Right ventricle myocardium superior (tissue), 1 donor: ENCODE results near the gene PIP5KL1. TPM values are rescaled to one million over a fixed set of nuclear protein-coding genes. Genes with fewer than 3 reads are reported as not detected.

Experiments used
- ATAC-seq: fragments of 200-7000 bp; cut with Tn5 transposase; one replicate; pipeline ENCODE4 v1.9.1; 2020; ENCODE audit warnings: mild to moderate bottlenecking; ENCODE audit not compliant: poor library complexity
- DNase-seq: peaks from one replicate; pipeline ENCODE4 v3.0.0-alpha.2; 2020
- intact Hi-C: fragments of 100-400 bp; cut with DNase I; formaldehyde crosslinking; loops from one replicate; pipeline ENCODE4 v1.11.2; 2022
- long read RNA-seq: library from polyadenylated mRNA; unstranded; transcript quantifications from one replicate; pipeline ENCODE4 v2.0.0, GENCODE V29; 2021
- total RNA-seq: library from RNA; stranded (reverse); fragmentation: NEBNext Ultra II Directional; extraction: Animal tissue kit (Norgen Biotek cat#: 25700); gene quantifications from one replicate; pipeline ENCODE4 v1.2.1, GENCODE V29; 2021
- donor health status: DM: no; HTN: yes; CAD: no; lungs with severe emphysema.

PIP5KL1 gene, protein sequence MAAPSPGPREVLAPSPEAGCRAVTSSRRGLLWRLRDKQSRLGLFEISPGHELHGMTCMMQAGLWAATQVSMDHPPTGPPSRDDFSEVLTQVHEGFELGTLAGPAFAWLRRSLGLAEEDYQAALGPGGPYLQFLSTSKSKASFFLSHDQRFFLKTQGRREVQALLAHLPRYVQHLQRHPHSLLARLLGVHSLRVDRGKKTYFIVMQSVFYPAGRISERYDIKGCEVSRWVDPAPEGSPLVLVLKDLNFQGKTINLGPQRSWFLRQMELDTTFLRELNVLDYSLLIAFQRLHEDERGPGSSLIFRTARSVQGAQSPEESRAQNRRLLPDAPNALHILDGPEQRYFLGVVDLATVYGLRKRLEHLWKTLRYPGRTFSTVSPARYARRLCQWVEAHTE
- 0.48 TPM for total RNA-seq
- long read RNA-seq: 0 reads

GRCh38 chr9:127930231-127931091 lies at the start of gene PIP5KL1:
Gene PIP5KL1 (minus strand): TSS chr9:127930777. CDS start chr9:127930752, 25 bp downstream.
- intact Hi-C loops: no loop called here
- DNase-seq: peak; percentile 91
- peak; percentile 92 for ATAC-seq

DNA sequence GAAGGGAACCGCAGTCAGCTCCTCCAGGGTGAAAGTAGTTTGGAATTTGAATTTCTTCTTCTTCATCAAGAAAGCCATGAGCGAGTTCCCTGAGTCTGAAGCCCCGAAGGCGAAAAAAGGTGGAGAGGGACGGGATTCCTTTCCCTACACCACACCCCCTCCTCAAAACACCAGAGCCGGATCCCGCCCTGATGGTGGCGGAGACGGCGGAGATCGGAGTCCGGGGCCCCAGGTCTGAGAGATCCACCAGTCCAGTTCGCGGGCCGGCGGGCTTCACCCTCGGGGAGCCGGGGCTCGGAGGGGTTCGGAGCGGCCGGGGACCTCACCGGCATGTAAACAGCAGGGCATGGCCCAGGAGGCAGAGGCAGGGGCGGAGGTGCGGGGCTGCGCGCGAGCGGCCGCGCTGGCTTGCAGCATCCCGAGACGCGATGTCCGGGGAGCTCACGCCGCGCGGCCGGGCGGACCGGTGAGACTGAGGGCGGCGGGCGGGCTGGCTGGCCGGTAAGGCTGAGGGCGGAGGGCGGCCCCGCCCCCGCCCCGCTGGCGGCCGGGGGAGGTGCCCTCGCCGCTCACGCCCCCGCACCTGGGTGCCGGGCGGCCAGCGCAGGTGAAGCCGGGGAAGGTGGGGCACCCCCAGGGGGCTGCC lies 49.6 kb upstream of the PIP5KL1 start:
- DNase-seq: peak; percentile 57
- ATAC-seq: peak; percentile 14
- intact Hi-C loops: no loop called here

DNA sequence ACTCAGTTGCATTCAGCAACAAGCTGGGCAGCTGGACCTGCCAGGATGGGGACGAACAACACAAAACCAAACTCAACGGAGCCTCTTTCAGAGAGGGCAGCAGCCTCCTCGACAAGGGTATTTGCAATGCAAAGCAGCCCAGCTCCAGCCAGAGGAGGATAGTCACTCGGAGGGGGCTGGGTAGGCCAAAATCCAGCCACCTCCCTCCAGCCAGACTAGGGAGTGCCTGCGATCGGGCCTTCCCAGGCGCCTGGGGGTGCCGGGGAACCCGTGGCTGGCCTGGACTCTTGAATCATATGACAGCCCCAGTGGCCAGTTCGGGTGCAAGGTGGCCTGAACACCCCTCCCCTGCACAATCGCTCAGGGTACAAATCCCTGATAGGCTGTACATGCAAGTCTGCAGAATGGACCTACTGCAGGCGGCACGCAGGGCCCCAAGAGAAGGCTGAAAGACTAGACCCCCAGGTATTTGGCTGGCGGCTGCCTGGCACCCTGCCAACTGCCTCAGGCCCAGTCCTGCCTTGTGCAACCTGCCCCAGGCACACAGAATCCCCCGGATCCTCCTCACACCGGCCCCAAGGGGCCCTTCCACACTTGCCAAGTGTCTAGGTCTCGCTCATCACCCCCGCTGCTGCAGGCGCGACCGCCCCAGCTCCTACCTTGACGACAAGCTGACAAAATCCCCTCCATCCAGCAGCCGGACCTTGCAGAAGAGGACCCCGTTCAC lies 48.9 kb upstream of the PIP5KL1 start:
- intact Hi-C loops: no loop called here

GRCh38 chr9:127979015-127979332 lies 48.4 kb upstream of the PIP5KL1 start:
- intact Hi-C loops: no loop called here
- ATAC-seq (no peak), DNase-seq (no peak)

More for the DNA sequence above, 48.9 kb upstream of the PIP5KL1 start:
- ATAC-seq (peak; percentile 16), DNase-seq (peak; percentile 67)

DNA sequence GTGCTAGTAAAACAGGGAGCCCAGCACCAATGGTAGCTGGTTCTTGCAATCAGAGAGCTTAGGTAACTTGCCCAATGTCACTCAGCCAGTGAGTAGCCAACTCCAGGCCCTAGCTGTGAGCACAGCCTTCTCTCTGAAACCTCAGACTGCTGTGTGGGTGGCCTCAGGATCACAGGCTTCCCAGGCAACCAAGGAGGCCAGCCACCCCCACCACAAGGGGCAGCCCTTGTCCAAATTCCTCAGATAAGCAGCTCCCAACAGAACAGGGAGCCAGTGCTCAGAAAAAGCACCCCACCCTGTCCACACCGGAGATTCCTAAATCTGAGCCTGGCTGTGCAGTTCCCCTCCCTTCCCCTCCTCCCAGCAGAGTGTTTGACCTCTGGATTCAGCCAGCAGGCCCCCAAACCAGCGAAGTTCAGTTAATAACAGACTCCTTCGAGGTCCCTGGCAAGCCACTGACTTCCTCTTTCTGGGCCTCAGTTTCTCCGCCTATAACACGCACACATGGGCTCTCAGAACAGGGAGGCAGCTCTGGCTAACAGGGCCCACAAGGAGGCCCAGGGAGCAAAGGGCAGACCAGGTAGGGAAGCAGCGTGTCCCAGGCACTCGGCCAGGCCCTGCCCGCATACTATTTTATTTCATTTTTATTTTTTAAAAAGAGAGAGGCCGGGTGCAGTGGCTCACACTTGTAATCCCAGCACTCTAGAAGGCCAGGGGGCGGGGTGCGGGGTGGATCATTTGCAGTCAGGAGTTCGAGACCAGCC lies 47.5 kb upstream of the PIP5KL1 start:
- ATAC-seq (peak; percentile 27), DNase-seq (peak; percentile 77)
- intact Hi-C loops: no loop called here

GRCh38 chr9:127977009-127977883 lies 46.7 kb upstream of the PIP5KL1 start:
- intact Hi-C loops: no loop called here
- no peak for ATAC-seq
- DNase-seq: peak; percentile 42

GRCh38 chr9:127976498-127976897 lies 45.9 kb upstream of the PIP5KL1 start:
- intact Hi-C loops: no loop called here
- peak; percentile 27 for DNase-seq

DNA sequence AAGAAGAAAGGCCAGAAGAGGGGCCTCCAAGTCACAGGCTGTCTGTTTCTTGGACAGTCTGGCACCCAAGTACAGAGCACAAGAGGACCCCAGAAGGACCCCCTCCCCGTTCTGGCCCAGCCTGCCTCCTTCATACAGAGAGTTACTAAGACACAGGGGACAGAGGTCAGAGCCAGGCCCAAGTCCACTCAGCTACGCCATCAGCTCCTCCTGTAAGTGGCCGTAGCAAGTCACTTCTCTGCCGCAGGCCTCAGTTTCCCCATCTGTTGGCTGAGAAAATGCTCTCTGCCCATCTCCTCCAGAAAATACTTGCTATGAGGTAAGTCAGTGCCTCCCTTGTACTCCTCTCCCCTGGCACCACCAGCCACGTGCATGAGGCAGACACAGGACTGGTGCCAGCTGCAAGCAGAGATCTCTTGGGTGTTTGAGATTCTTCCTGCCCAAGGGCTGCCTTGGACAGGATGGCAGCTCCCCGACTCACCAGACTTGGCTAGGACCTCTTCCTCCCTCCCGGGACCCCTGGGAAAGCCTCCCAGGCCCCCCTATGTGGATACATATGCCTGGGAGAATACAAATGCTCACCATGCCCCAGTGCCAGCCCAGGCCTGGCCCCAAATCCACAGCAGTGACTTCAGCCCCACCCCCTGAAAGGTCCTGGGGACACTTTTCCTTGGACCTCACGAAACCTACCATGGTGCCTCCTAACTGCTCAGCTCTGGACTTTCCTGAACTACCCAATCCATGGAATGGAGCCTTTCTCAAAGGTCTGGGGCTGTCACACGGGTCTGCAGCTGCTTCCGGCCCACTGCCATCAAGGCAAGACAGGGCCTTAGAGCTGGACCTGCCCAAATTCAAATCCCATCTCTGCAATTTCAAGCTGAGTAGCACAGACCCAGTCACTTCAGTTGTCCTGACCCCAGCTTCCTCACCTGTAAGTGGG lies 45.1 kb upstream of the PIP5KL1 start:
- DNase-seq: peak; percentile 57
- intact Hi-C loops: no loop called here
- ATAC-seq: no peak

More at GRCh38 chr9:127976498-127976897, 45.9 kb upstream of the PIP5KL1 start:
- no peak for ATAC-seq

DNA sequence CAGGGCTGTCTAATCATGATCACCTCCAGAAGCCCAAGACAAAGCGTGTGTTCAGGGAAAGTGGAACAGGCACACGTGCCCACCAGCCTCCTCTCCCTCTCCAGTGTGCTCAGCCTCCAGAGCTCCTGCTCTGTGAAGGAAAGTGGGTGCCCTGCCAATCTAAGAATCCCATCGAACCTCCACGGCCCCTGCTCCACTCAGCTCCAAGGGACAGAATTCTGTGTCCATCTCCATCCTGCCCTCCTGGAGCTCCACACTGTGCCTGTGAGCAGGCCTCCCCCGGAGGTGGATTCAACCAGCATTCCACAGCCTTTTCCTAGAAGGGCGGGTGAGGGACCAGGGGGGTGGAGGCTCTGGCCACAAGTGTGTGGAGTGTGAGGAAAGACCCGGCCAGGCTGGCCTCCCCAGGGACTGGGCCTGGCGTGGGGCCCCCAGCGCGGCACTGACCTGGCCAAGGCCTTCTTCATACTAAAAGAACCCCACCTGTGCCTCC lies 44.2 kb upstream of the PIP5KL1 start:
- intact Hi-C loops: no loop called here
- peak; percentile 67 for DNase-seq
- ATAC-seq: no peak

DNA sequence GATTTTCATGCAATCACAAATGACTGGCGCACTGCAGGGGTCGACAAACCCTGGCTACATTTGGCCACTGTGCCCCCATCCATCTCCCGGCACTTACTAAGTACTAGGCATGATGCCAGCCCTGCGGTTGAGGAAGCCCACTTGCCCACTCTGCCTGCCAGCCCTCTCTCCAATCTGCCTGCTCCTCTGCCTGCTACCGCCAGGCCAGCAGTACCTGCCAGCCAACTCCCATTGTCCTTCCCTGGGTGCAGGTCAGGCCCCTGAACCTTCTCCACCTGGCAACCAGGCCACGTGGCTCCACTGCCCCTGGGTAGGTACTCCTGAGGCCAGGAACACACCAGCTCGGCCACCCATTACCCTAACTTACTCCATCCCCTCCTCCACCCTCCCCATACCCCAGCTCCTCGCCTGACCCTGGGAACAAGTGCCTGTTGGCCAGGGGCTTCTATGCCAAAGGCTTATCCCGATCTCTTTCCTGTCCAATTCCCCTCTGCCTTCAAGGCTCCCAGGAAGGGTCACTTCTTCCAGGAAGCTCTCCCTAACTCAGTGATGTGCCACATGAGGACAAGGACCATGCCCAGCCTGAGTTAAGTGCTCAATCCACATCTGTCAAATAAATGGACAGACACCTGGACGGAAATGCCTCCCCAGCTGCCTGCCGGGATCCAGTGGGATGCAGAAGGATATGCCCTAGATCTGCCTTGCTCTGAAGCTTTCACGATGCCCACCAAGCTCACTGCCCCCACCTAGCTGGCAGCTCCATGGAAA lies 43.6 kb upstream of the PIP5KL1 start:
- intact Hi-C loops: no loop called here
- ATAC-seq (no peak), DNase-seq (peak; percentile 36)

DNA sequence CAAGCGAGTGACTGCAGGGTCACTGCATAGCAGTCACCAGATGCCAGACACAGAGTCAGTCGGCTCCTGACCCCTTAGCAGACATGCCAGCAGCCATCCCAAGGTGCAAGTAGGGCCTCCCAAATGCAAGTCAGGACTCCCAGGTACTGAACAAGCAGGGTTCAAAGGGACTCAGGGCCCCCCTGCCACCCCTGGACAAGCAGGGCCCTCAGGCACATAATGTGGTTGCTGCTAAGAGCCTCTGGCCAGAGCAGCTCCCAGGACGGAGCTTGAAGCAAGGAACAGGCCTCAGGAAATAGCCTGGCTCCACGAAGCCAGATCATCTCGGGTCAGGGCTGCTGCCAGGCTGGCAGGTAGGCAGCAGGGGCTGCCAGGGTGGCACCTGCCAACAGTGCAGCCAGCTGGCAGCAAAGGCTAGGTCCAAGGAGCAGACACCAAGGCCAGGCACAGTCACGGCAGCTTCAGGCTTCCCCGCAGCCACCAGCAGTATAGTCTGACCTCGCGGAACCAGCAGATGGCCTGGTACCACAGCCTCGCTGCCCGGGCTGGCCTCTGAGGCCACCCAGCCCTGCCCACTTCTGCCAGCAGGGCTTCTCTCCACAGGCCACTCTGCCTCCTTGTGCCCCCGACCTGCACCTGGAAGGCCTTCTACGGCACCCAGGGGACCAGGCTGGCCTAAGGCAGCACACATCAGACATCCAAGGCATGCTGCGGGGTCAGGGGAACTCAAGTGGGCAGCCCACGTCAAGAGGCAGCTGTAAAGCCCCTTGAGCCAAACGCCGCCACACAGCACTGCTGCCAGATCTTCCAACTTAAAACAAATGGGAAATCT lies 42.8 kb upstream of the PIP5KL1 start:
- intact Hi-C loops: no loop called here
- DNase-seq: peak; percentile 70

DNA sequence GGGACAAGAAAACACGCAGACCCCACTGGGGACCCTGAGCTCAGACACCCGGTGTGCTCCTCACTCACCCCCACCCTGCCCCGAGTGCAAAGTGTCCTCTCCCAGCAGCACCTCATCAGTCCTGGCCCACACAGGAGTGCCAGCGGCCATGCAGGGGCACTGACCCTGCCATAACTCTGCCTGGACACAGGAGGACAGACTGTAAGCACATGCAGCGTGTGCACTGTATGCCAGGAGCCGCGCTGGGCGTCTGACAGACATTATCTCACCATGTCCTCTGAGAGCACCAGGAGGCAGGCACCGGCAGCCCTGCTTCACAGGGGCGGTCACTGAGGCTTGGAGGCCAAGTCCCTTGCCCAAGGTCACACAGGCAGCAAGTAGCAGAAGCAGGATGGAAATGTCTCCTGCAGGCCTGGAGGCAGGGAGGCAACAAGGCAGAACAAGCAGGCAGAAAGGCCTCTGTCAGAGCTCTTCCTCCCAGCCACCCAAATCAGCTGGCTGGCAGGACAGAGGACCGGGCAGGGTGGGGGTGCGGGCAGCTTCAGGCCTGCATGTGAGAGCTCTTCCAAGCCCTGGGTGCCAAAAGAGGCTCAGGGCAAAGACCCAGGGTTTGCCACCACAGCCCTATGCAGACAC lies 41.8 kb upstream of the PIP5KL1 start:
- ATAC-seq: peak; percentile 64
- intact Hi-C loops: no loop called here
- DNase-seq: peak; percentile 80

More for the DNA sequence above, 42.8 kb upstream of the PIP5KL1 start:
- peak; percentile 46 for ATAC-seq

DNA sequence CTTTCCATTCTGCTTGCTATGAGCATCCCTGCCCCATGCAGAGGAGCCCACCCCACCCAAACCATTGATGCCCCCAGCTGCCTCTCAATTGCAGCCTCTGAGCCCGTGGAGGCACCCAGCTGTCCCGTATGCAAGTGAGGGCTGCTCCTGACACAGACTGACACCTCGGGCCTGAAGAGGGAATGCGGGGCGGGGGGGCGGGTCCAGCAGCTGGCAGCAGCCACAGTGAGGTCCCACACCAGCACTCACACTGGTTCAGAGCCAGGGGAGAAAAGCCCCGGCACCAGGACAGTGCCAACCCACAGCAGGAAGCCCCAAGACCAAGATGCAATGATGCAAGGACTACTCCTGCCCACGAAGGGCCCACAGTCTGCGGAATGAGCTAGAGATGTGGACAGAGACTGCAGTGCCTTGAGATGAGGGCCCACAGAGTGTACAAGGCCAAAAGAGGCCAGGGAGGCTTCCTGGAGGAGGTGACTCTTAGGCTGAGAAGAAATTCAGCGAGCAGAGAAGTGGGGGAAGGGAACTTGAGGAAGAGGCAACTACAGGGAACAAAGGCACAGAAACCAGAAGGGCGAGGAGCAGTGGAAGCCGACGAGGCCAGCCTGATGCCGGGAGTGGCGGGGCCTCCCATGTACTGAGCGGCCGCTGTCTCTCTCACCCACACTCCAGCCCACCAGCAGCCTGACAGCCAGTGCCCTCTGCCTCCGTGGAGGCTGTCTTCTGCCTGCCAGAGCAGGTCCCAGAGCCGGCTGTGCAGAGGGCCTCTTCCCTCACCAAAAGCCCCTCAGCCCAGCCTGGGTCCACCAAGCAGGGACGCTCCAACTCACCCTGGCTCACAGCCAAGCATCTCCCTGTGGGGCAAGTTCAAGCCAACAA lies 41.0 kb upstream of the PIP5KL1 start:
- DNase-seq: no peak
- intact Hi-C loops: no loop called here
- no peak for ATAC-seq
